Activated T-cell treated with anti-CD3 and anti-CD28 coated beads, Interleukin-2, amount 50 U/mL, for 4 hours (primary cell): ENCODE data around the gene RELL1. TPM values are rescaled to one million over a fixed set of nuclear protein-coding genes. Genes with fewer than 3 reads are reported as not detected.

Experiments
- ATAC-seq, 2 donors: fragments of 200-7000 bp; cut with Tn5 transposase; one replicate each; pipeline ENCODE4 v1.10.0; 2021
- DNase-seq: peaks from one replicate; pipeline ENCODE4 v3.0.0-alpha.2; 2020
- H3K27me3 Mint-ChIP-seq: one replicate; pipeline ENCODE4 v1.8.0; 2021; ENCODE audit warnings: low read depth, mixed read lengths
- H3K36me3 Mint-ChIP-seq: one replicate; pipeline ENCODE4 v1.8.0; 2022; ENCODE audit warnings: mixed read lengths; ENCODE audit not compliant: insufficient read depth
- H3K4me1 Mint-ChIP-seq: one replicate; pipeline ENCODE4 v1.8.0; 2021; ENCODE audit warnings: low read depth, mixed read lengths
- H3K4me3 Mint-ChIP-seq: one replicate; pipeline ENCODE4 v1.8.0; 2021; ENCODE audit warnings: mild to moderate bottlenecking, moderate library complexity, mixed read lengths
- H3K9me3 Mint-ChIP-seq: one replicate; pipeline ENCODE4 v1.8.0; 2021; ENCODE audit warnings: mixed read lengths
- total RNA-seq, 3 donors: library from RNA; stranded (reverse); gene quantifications; one replicate each; pipeline ENCODE4 v1.2.1, GENCODE V29; 2021

RELL1 gene, protein sequence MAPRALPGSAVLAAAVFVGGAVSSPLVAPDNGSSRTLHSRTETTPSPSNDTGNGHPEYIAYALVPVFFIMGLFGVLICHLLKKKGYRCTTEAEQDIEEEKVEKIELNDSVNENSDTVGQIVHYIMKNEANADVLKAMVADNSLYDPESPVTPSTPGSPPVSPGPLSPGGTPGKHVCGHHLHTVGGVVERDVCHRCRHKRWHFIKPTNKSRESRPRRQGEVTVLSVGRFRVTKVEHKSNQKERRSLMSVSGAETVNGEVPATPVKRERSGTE
- total RNA-seq = 1 to 10 TPM; 7.7 to 9.0 (median 8.2) TPM

GRCh38 chr4:37686373-37687193 is at the start of gene RELL1:
Gene RELL1, minus strand, starts transcription at chr4:37686376. Its CDS starts 89 bp downstream, at chr4:37686287.
- peaks cover 35% of the 10 kb centered on the region for H3K4me1 Mint-ChIP-seq
- peak; percentile 98 for DNase-seq
- H3K9me3 Mint-ChIP-seq = no peaks in the 10 kb centered on the region
- peak; percentile 88 to 90 for ATAC-seq
- peak within 1 kb of the TSS; percentile 89 for H3K4me3 Mint-ChIP-seq
- peaks cover 2% of the 10 kb centered on the region for H3K36me3 Mint-ChIP-seq
- H3K27me3 Mint-ChIP-seq = no peaks in the 10 kb centered on the region

DNA sequence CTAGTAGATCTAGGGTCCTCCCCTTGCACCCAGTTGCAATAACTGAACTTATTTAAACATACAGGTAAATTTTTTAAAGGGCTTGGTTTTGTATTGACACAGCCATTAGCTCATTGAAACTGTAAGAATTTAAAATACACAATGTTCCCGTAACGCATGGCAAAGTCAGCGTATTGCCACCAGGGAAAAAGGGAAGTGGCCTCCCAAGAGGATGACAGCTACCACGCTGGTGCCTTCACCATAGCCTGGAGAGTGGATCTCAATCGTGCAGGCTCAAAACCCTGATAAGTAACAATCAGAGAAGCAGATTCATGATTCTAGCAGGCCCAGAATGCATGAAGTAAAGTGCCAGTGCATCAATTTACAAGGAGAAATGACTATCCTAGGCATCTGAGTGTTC is 49.4 kb upstream of the RELL1 start:
- Mint-ChIP-seq H3K9me3 (no peaks in the 10 kb centered on the region), H3K4me3 (no peak overlapping the region), H3K4me1 (no peaks in the 10 kb centered on the region), H3K36me3 (no peaks in the 10 kb centered on the region), H3K27me3 (no peaks in the 10 kb centered on the region)
- no peak for DNase-seq
- no peak for ATAC-seq

DNA sequence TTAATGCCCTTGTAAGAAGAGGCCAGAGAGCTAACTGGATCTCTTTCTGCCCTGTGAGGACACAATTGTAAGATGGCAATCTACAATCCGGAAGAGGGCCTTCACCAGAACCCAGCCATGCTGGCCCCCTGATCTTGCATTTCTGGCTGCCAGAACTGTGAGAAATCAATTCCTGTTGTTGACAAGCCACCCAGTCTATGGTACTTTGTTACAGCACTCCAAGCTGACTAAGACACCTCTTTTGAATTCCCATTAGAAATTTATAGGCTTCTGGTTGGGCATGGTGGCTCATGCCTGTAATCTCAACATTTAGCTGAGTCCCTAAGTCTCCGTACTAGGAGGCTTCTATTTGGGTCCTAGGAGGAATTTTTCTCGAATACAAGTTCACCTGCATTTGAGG is 48.8 kb upstream of the RELL1 start:
- Mint-ChIP-seq H3K9me3 (no peaks in the 10 kb centered on the region), H3K36me3 (no peaks in the 10 kb centered on the region), H3K27me3 (no peaks in the 10 kb centered on the region), H3K4me3 (no peak overlapping the region), H3K4me1 (no peaks in the 10 kb centered on the region)
- DNase-seq = no peak
- no peak for ATAC-seq

GRCh38 chr4:37733240-37733867 is 47.2 kb upstream of the RELL1 start:
- H3K27me3 Mint-ChIP-seq = no peaks in the 10 kb centered on the region
- H3K9me3 Mint-ChIP-seq = no peaks in the 10 kb centered on the region
- no peak overlapping the region for H3K4me3 Mint-ChIP-seq
- ATAC-seq = no peak
- H3K36me3 Mint-ChIP-seq = no peaks in the 10 kb centered on the region
- no peak for DNase-seq
- H3K4me1 Mint-ChIP-seq = no peaks in the 10 kb centered on the region

- no peak for DNase-seq
- no peaks in the 10 kb centered on the region for H3K36me3 Mint-ChIP-seq
- H3K27me3 Mint-ChIP-seq = no peaks in the 10 kb centered on the region
- no peak overlapping the region for H3K4me3 Mint-ChIP-seq
- no peak for ATAC-seq
- H3K9me3 Mint-ChIP-seq = no peaks in the 10 kb centered on the region
- H3K4me1 Mint-ChIP-seq = no peaks in the 10 kb centered on the region
These were observed 46.5 kb upstream of the RELL1 start for GRCh38 chr4:37732526-37733186.

- Mint-ChIP-seq H3K36me3 (no peaks in the 10 kb centered on the region), H3K27me3 (no peaks in the 10 kb centered on the region), H3K4me1 (no peaks in the 10 kb centered on the region), H3K4me3 (no peak overlapping the region), H3K9me3 (no peaks in the 10 kb centered on the region)
- ATAC-seq = no peak
- no peak for DNase-seq
These were observed 43.5 kb upstream of the RELL1 start for GRCh38 chr4:37729649-37730004.

GRCh38 chr4:37728064-37728463 is 41.9 kb upstream of the RELL1 start:
- Mint-ChIP-seq H3K4me1 (peaks cover under 1% of the 10 kb centered on the region), H3K36me3 (no peaks in the 10 kb centered on the region), H3K4me3 (no peak overlapping the region)

GRCh38 chr4:37727635-37728034 is 41.5 kb upstream of the RELL1 start:
- no peak for DNase-seq
- Mint-ChIP-seq H3K9me3 (no peaks in the 10 kb centered on the region), H3K36me3 (no peaks in the 10 kb centered on the region), H3K4me3 (no peak overlapping the region), H3K4me1 (peaks cover 5% of the 10 kb centered on the region), H3K27me3 (no peaks in the 10 kb centered on the region)
- no peak for ATAC-seq

More at GRCh38 chr4:37728064-37728463, 41.9 kb upstream of the RELL1 start:
- ATAC-seq = no peak
- H3K27me3 Mint-ChIP-seq = no peaks in the 10 kb centered on the region
- no peak for DNase-seq
- no peaks in the 10 kb centered on the region for H3K9me3 Mint-ChIP-seq

- H3K36me3 Mint-ChIP-seq = no peaks in the 10 kb centered on the region
- H3K4me1 Mint-ChIP-seq = peaks cover 14% of the 10 kb centered on the region
- DNase-seq (no peak), ATAC-seq (no peak)
- no peak overlapping the region for H3K4me3 Mint-ChIP-seq
- no peaks in the 10 kb centered on the region for H3K9me3 Mint-ChIP-seq
- no peaks in the 10 kb centered on the region for H3K27me3 Mint-ChIP-seq
These were observed 40.5 kb upstream of the RELL1 start for GRCh38 chr4:37726666-37727065.

GRCh38 chr4:37725718-37726117 is 39.5 kb upstream of the RELL1 start:
- H3K9me3 Mint-ChIP-seq = no peaks in the 10 kb centered on the region
- no peak for DNase-seq
- H3K4me3 Mint-ChIP-seq = no peak overlapping the region
- no peaks in the 10 kb centered on the region for H3K36me3 Mint-ChIP-seq
- H3K4me1 Mint-ChIP-seq = peaks cover 14% of the 10 kb centered on the region
- H3K27me3 Mint-ChIP-seq = no peaks in the 10 kb centered on the region
- ATAC-seq = no peak

GRCh38 chr4:37723067-37723466 is 36.9 kb upstream of the RELL1 start:
- no peak overlapping the region for H3K4me3 Mint-ChIP-seq
- DNase-seq (no peak), ATAC-seq (no peak)
- H3K36me3 Mint-ChIP-seq = no peaks in the 10 kb centered on the region
- H3K4me1 Mint-ChIP-seq = peaks cover 14% of the 10 kb centered on the region
- no peaks in the 10 kb centered on the region for H3K9me3 Mint-ChIP-seq
- no peaks in the 10 kb centered on the region for H3K27me3 Mint-ChIP-seq

DNA sequence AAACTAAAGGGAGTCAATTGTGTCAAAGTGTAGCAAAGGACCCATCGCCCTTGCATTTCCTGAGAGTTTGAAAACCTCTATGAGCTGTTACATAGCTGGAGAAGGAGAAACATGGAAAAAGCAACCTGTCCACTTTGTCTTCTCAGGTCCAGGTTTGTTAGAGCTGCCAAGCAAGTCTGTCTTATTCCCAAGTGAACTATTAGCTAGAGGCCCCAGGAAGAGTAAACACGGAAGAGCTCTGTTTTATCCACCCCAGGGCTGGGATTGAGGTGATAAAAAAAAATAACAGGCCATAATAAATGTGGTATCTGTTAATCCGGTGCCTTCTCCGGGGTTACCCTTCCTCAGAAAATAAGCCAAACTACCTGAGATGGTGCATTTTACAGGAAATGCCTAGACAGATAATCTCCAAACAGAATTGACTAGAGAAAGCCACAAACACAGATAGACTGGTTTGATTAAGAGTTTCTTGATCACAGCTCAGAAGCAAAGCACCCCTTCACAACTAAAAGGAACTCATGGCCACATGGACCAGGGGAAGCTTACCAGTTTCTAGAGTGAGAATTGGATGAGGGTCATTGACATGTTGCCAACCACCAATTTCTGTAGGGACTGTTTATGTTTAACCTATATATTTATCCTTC is 35.9 kb upstream of the RELL1 start:
- H3K4me3 Mint-ChIP-seq = no peak overlapping the region
- H3K36me3 Mint-ChIP-seq = no peaks in the 10 kb centered on the region
- no peaks in the 10 kb centered on the region for H3K9me3 Mint-ChIP-seq
- peak in 1 of 2 donors; percentile 48 for ATAC-seq
- DNase-seq = no peak
- H3K4me1 Mint-ChIP-seq = peaks cover 14% of the 10 kb centered on the region
- H3K27me3 Mint-ChIP-seq = no peaks in the 10 kb centered on the region

GRCh38 chr4:37719021-37719420 is 32.8 kb upstream of the RELL1 start:
- Mint-ChIP-seq H3K4me1 (peaks cover 14% of the 10 kb centered on the region), H3K27me3 (peaks cover 3% of the 10 kb centered on the region), H3K9me3 (no peaks in the 10 kb centered on the region), H3K4me3 (no peak overlapping the region), H3K36me3 (no peaks in the 10 kb centered on the region)
- DNase-seq (no peak), ATAC-seq (no peak)

- Mint-ChIP-seq H3K4me1 (peaks cover 8% of the 10 kb centered on the region), H3K4me3 (no peak overlapping the region), H3K36me3 (no peaks in the 10 kb centered on the region), H3K9me3 (no peaks in the 10 kb centered on the region), H3K27me3 (peaks cover 3% of the 10 kb centered on the region)
- DNase-seq (no peak), ATAC-seq (no peak)
These were observed 31.4 kb upstream of the RELL1 start for GRCh38 chr4:37717576-37717975.
